ENCODE results near the gene HOXB4. TPM values are rescaled to one million over a fixed set of nuclear protein-coding genes. Genes with fewer than 3 reads are reported as not detected.
A peak's percentile ranks its signal among the peaks of the same experiment; 100 is the strongest.

HOXB4 gene
- polyA plus RNA-seq, 1 experiment = 5.8 TPM

DNA sequence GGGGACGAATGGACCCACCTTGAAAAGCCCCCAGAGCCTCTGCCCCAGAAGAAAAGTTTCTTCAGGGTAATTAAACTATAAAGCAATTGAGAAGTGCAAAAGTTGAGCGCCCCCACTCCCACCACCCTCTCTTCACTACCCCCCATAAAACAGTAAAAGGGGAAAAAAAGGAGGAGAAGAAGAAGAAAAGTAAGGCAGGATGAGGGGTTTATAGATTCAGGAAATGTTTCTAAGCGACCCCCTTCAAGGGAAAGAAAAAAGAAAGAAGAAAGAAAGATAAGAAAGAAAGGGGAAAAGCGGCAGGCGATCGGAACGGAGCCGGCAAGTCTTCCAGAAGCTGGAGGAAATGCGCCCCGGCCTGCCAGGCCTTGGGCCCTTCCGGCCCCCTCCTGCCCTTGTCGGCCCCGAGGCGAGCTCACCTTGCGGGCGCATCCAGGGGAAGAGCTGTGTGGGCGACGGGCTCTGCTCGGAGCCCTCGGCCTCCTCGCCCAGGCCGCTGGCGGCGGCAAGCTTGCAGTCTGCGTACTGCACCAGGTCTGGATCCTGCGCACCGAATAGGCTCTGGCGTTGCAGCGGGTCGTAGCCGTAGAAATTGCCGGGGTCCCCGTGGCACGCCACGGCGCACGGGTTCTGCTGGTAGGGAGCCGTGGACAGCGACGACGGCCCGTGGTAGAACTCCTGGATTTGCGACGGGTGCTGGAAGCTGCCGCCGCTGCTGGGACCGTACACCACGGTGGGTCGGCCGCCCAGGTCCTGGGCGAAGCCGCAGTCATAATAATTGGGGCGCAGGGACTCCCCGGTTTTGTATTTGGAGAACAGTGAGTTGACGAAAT, 35.9 kb upstream of the HOXB4 start:
- Histone ChIP-seq H3K9me3 (ENCODE audit: control insufficient read depth, insufficient read depth, low read length) (no peaks in the 10 kb centered on the region; the same call in 1 of the 2 replicates), H3K4me3 (ENCODE audit: low read depth, low read length) (peak overlapping the region; percentile 67), H3K27me3 (ENCODE audit: control insufficient read depth, insufficient read depth, low read length) (peaks cover 53% of the 10 kb centered on the region), H3K27ac (ENCODE audit: low read depth, low read length) (no peak overlapping the region)
- TF ChIP-seq, protein P1, sequence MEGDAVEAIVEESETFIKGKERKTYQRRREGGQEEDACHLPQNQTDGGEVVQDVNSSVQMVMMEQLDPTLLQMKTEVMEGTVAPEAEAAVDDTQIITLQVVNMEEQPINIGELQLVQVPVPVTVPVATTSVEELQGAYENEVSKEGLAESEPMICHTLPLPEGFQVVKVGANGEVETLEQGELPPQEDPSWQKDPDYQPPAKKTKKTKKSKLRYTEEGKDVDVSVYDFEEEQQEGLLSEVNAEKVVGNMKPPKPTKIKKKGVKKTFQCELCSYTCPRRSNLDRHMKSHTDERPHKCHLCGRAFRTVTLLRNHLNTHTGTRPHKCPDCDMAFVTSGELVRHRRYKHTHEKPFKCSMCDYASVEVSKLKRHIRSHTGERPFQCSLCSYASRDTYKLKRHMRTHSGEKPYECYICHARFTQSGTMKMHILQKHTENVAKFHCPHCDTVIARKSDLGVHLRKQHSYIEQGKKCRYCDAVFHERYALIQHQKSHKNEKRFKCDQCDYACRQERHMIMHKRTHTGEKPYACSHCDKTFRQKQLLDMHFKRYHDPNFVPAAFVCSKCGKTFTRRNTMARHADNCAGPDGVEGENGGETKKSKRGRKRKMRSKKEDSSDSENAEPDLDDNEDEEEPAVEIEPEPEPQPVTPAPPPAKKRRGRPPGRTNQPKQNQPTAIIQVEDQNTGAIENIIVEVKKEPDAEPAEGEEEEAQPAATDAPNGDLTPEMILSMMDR (IDR thresholded peaks at IDR 0.05; ENCODE audit: low read depth, low read length) = no peak
- CTCF ChIA-PET = interaction anchor here (0.5 to 4.9 kb wide), 7 partner anchors 19 to 398 kb away, joined by 3 to 35 read pairs (median 8); no protein-coding TSS in a partner anchor
- no peak for DNase-seq (ENCODE audit: low read depth, low spot score)
- POLR2A ChIA-PET = interaction anchor here (3.0 kb wide), 1 partner anchor 17 kb away, joined by 13 read pairs; no protein-coding TSS in a partner anchor

DNA sequence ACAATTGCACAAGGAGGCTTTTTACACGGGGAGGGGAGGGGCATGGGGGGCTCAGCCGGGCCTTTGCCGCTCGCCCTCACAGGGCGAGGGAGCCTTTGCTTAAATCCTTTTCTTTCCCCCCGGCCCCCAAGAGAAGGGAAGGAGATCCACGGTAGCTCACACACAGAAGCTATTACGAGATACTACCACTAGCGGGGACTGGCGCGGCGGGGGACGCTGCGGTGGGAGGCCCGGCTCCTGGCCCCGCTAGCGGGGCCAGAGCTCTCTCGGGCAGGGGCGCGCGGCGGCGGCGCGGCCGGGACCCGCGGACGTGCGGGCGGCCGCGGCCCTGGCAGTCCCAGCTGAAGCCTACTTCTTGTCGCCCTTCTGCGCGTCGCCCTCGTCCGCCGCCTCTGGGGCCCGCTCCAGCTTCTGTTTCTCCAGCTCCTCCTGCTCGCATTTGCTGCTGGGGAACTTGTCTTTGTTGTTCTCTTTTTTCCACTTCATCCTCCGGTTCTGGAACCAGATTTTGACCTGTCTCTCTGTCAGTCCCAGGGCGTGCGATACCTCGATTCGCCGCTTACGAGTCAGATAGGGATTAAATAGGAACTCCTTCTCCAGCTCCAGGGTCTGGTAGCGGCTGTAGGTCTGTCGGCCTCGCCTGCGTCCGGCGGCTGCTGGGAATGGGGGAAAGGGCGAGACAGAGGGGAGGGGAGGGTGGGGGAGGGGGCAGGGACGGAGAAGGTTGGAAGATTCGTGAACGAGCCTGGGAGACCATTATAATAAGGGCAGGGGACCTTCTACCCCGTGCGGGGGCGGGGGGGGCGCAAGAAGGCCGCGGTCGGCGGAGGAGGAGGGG, 34.9 kb upstream of the HOXB4 start:
- TF ChIP-seq, protein P1 (IDR thresholded peaks at IDR 0.05; ENCODE audit: low read depth, low read length) = peak; percentile 38

DNA sequence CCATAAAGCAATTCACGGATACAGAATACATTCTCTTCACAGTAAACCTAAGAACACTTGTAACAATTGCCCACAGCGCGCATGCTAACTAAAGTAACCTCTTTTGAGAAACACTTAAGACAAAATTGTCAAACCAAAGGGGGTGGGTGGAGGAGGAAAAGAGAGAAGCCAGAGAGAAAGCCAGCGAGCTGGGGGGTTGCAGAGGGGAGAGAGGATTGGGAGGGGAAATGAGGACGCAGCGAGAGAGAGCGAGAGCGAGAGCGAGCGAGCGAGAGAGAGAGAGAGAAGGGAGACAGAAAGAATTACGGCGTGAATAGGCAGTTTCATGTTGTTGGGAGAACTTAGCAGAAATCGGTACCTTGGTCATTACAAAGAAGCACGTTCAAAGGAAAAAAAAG, 34.3 kb upstream of the HOXB4 start:
- POLR2A ChIA-PET = interaction anchor here (1.0 to 3.0 kb wide), 2 partner anchors 15 to 129 kb away, joined by 3 to 13 read pairs; no protein-coding TSS in a partner anchor
- Histone ChIP-seq H3K27ac (ENCODE audit: low read depth, low read length) (peak overlapping the region; percentile 31), H3K9me3 (ENCODE audit: control insufficient read depth, insufficient read depth, low read length) (no peaks in the 10 kb centered on the region; the same call in 1 of the 2 replicates), H3K27me3 (ENCODE audit: control insufficient read depth, insufficient read depth, low read length) (peaks cover 39% of the 10 kb centered on the region), H3K4me3 (ENCODE audit: low read depth, low read length) (peak overlapping the region; percentile 67)
- TF ChIP-seq, protein P1 (IDR thresholded peaks at IDR 0.05; ENCODE audit: low read depth, low read length) = no peak
- no peak for DNase-seq (ENCODE audit: low read depth, low spot score)
- CTCF ChIA-PET = interaction anchor here (0.8 to 4.9 kb wide), 10 partner anchors 14 to 419 kb away, joined by 3 to 35 read pairs (median 4); partner anchors contain the start of gene ATP5MC1

More for the DNA sequence above, 34.9 kb upstream of the HOXB4 start:
- DNase-seq (ENCODE audit: low read depth, low spot score) = no peak
- H3K9me3 ChIP-seq (ENCODE audit: control insufficient read depth, insufficient read depth, low read length) = no peaks in the 10 kb centered on the region; the same call in 1 of the 2 replicates
- H3K27me3 ChIP-seq (ENCODE audit: control insufficient read depth, insufficient read depth, low read length) = peaks cover 45% of the 10 kb centered on the region
- H3K27ac ChIP-seq (ENCODE audit: low read depth, low read length) = peak overlapping the region; percentile 31
- peak overlapping the region; percentile 67 for H3K4me3 ChIP-seq (ENCODE audit: low read depth, low read length)
- POLR2A ChIA-PET = interaction anchor here (0.8 to 3.0 kb wide), 3 partner anchors 16 to 130 kb away, joined by 3 to 13 read pairs (median 3); no protein-coding TSS in a partner anchor
- CTCF ChIA-PET = interaction anchor here (0.6 to 4.9 kb wide), 11 partner anchors 14 to 419 kb away, joined by 3 to 35 read pairs (median 4); partner anchors contain the start of gene ATP5MC1

DNA sequence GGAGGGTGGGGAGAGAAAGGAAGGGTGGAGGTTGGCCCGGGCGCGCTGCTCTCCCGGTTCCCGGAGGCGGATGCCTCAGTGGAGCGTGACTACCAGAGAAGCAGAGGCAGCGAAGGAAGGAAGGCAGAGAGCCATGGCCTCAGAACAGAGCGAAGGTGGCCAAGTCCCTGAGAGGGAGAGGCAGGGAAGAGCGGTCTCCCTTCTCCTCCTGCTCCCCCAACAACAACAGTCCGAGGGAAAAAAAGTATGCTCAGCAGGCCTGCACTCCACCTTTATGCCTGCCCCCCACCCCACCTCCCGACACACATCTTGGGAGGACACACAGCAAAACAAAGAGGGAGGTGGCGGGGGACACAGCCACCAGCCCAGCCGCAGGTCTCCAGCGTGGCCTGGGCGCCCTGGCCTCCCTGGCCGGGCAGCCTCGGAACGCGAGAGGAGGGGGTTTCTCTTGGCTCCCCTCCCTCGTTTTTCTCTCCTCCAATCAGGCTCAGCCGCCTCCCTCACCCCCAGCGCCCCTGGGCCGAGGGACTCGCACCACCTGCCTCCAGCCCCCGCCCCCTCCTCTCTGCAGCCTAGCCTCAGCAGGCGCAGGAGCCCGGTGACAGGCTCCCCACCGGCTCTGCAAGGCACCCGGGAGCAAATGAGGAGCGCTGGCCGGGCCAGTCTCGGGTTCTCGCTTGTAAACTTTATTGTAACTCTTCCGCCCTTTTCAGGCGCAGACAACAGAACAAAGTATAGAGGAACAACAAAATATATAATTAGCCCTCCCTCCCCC, 33.7 kb upstream of the HOXB4 start:
- H3K4me3 ChIP-seq (ENCODE audit: low read depth, low read length) = peak overlapping the region; percentile 67
- ChIA-PET POLR2A (interaction anchor here (3.0 kb wide), 1 partner anchor 15 kb away, joined by 13 read pairs; no protein-coding TSS in a partner anchor), CTCF (interaction anchor here (1.8 to 4.9 kb wide), 2 partner anchors 24 to 277 kb away, joined by 8 to 35 read pairs; no protein-coding TSS in a partner anchor)
- DNase-seq (ENCODE audit: low read depth, low spot score) = no peak
- peaks cover 33% of the 10 kb centered on the region for H3K27me3 ChIP-seq (ENCODE audit: control insufficient read depth, insufficient read depth, low read length)
- TF ChIP-seq, protein P1 (IDR thresholded peaks at IDR 0.05; ENCODE audit: low read depth, low read length) = no peak
- H3K27ac ChIP-seq (ENCODE audit: low read depth, low read length) = peak overlapping the region; percentile 80
- H3K9me3 ChIP-seq (ENCODE audit: control insufficient read depth, insufficient read depth, low read length) = no peaks in the 10 kb centered on the region; the same call in 1 of the 2 replicates
